HG03196 (cell line): ENCODE data around the gene BANP.
"Not testable (repeated sequence)": the region's sequence is repeated elsewhere in the genome, so short reads cannot be mapped to it uniquely, and the experiment has no call there.

Source experiments
- ATAC-seq: cut with Tn5 transposase; IDR thresholded peaks from one replicate; pipeline ENCODE4 v1.9.1; 2021; ENCODE audit not compliant: unreplicated experiment

BANP gene

GRCh38 chr16:88118376-88118775 is 167.1 kb downstream of the BANP start:
- no peak for ATAC-seq

- not testable (repeated sequence) for ATAC-seq
These were observed 167.9 kb downstream of the BANP start for GRCh38 chr16:88118852-88119741.

DNA sequence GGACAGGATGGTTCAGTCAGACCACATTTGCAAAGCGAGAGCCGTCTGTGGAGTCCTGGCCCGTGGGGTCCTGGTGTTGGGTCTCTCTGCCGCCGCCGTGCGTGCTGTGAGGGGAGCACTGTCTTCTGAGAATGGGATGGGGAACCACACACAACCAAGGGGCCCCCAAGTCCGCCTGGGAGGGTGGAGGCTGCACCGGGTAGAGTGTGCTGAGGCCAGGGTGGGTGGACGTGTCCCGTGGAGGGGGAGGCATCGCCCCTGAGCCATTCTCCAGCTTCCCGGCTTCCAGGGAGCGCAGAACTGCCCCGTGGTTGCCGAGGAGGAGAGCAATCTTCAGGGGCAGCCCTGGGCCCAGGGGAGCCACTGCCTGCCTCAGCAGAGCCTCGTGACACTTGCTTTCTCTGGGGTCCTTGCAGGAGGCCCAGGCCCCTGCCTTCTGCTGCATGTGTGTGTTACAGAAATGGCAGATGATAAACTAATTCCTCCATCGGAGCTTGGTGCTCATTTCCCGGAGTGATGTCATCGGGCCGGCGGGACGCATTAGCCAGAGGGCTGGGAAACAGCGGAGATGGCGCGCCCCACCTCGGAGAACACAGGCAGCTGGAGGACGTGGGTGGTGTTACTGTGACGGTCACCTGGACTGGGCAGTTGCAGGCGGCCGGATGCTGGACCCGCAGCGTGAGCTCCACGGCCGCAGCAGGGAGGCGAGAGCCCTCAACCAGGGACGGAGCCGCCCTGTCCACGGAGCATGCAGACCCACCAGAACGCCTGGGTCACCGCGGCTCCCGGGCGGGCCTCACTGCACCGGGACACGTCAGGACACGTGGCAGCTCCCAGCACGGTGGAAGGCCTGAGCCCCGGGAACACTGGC is 168.9 kb downstream of the BANP start:
- not testable (repeated sequence) for ATAC-seq

GRCh38 chr16:88120812-88121211 is 169.6 kb downstream of the BANP start:
- no peak for ATAC-seq

DNA sequence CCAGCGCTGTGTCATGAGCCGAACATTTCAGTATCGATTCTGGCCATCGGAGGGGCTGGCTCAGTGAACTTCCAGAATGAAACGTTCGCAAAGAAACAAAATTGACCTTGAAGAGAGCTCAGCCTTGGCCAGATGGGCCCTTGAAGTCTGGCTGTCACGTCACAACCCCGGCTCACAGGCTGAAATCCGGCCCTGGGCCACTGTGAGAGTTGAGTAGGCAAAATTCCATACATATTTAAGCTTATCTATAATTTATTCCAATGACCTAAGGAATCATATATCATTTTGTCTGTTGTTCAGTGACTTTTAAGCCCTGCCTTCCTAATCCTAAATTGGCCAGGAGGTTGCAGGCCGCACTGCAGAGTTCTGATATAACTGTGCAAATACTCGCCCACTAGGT is 170.2 kb downstream of the BANP start:
- ATAC-seq = not testable (repeated sequence)

GRCh38 chr16:88121886-88122580 is 170.8 kb downstream of the BANP start:
- ATAC-seq = no peak
